Measurements from ENCODE around the gene ST3GAL6. TPM values are rescaled to one million over a fixed set of nuclear protein-coding genes. Genes with fewer than 3 reads are reported as not detected.

Gene ST3GAL6
- total and polyA plus RNA-seq, 2 donors (not counting 3 experiments of a cell fraction or from before 2014, with no cell fraction given), result 13.2 to 35.9 TPM

DNA sequence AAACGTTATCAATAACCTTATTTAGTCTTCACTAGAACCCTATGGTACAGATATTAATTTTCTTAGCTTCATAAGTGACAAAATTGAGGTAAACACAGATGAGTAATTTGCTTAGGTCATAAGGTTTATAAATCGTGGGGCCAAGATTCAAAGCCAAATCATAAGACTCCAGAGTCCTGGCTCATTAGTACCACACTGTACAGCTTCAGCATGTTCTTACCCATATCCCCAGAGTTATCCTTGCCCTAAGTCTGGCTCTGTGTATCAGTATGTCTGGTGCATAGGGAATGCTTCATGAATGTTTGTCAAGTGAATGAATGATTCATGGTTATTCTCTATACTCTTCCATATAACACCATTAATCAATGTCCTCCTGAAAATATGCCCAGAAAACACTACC is 45.6 kb upstream of the ST3GAL6 start:
- ChIA-PET POLR2A (no interaction called here), CTCF (interaction anchor here (1.8 kb wide), 1 partner anchor 9 kb away, joined by 7 read pairs; no protein-coding TSS in a partner anchor)
- TF ChIP-seq, protein P1, sequence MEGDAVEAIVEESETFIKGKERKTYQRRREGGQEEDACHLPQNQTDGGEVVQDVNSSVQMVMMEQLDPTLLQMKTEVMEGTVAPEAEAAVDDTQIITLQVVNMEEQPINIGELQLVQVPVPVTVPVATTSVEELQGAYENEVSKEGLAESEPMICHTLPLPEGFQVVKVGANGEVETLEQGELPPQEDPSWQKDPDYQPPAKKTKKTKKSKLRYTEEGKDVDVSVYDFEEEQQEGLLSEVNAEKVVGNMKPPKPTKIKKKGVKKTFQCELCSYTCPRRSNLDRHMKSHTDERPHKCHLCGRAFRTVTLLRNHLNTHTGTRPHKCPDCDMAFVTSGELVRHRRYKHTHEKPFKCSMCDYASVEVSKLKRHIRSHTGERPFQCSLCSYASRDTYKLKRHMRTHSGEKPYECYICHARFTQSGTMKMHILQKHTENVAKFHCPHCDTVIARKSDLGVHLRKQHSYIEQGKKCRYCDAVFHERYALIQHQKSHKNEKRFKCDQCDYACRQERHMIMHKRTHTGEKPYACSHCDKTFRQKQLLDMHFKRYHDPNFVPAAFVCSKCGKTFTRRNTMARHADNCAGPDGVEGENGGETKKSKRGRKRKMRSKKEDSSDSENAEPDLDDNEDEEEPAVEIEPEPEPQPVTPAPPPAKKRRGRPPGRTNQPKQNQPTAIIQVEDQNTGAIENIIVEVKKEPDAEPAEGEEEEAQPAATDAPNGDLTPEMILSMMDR (IDR thresholded peaks at IDR 0.05; ENCODE audit: extremely low read depth in 1 of 2, insufficient read depth in 1 of 2, low read depth in 1 of 2, low read length in 2 of 2), result no peak
- TF ChIP-seq GATA2 (IDR thresholded peaks at IDR 0.05; ENCODE audit: insufficient read depth, insufficient read length, low read depth, low read length), result no peak
- TF ChIP-seq POLR2A (IDR thresholded peaks at IDR 0.05; ENCODE audit: low read depth, low read length), result no peak
- TF ChIP-seq JUN (IDR thresholded peaks at IDR 0.05; ENCODE audit: borderline replicate concordance, insufficient read depth, insufficient read length, low read depth), result no peak
- TF ChIP-seq EZH2 (IDR thresholded peaks at IDR 0.05; ENCODE audit: borderline replicate concordance, low read depth, low read length, severe bottlenecking), result no peak
- TF ChIP-seq MYC (IDR thresholded peaks at IDR 0.05; ENCODE audit: low read depth, low read length), result no peak
- no peak for TF ChIP-seq FOS (IDR thresholded peaks at IDR 0.05; ENCODE audit: borderline replicate concordance, insufficient read depth, low read length)
- no peak overlapping the region for H3K27ac ChIP-seq (ENCODE audit: insufficient read depth, low read depth, low read length)
- no peak overlapping the region for H3K9ac ChIP-seq (replicated peaks; ENCODE audit: extremely low read depth, insufficient read depth, low read length)
- no peaks in the 10 kb centered on the region for H3K79me2 ChIP-seq (ENCODE audit: control insufficient read depth, insufficient read depth, low read length)
- H3K27me3 ChIP-seq (ENCODE audit: control insufficient read depth in 2 of 2, insufficient read depth in 2 of 2, low read length in 2 of 2), result no peaks in the 10 kb centered on the region
- H3K4me1 ChIP-seq (ENCODE audit: control insufficient read depth, extremely low read depth, insufficient read depth, low read length), result no peaks in the 10 kb centered on the region
- no peaks in the 10 kb centered on the region for H4K20me1 ChIP-seq (replicated peaks; ENCODE audit: control insufficient read depth, extremely low read depth, insufficient read depth, low read length)
- no peaks in the 10 kb centered on the region for H3K36me3 ChIP-seq (ENCODE audit: control insufficient read depth in 2 of 2, extremely low read depth in 1 of 2, insufficient read depth in 2 of 2, low read length in 2 of 2)
- no peaks in the 10 kb centered on the region for H3K9me1 ChIP-seq (replicated peaks; ENCODE audit: control insufficient read depth, extremely low read depth, insufficient read depth, low read length)
- no peaks in the 10 kb centered on the region for H3K9me3 ChIP-seq (replicated peaks; ENCODE audit: control insufficient read depth, insufficient read depth, low read length)
- DNase-seq (ENCODE audit: low read depth, low spot score) (no peak), FAIRE-seq (no peak)
- no peak overlapping the region for H3K4me3 ChIP-seq (replicated peaks in 1 of 3; ENCODE audit: insufficient read depth in 1 of 3, low read depth in 1 of 3, low read length in 3 of 3)
- intact Hi-C loops (cut with micrococcal nuclease) (no loop called here), dilution Hi-C loops (cut with MboI; ENCODE audit: extremely low pct_ligation_motif_present, low sequenced_read_pairs) (no loop called here)
- H3K4me2 ChIP-seq (ENCODE audit: insufficient read depth, low read length), result no peak overlapping the region
- no TSS peak for BruUV-seq (replicated peaks)
- no peak overlapping the region for H2AFZ ChIP-seq (ENCODE audit: low read depth, low read length)

Measured in endothelial cell of umbilical vein (primary cell).